OCI-LY7 (cell line): ENCODE measurements around the gene NFATC1.

Source experiments
- EZH2phosphoT487 ChIP-seq: fragments of 200-600 bp; sonication (generic); IDR thresholded peaks from 2 replicates; pipeline ENCODE4 v1.6.1; 2018; ENCODE audit warnings: low read depth, borderline replicate concordance, mild to moderate bottlenecking, mixed run types, antibody characterized with exemption, low read length, moderate library complexity, mixed read lengths
- TF ChIP-seq, protein P1 (sequence below): fragments of 200-600 bp; sonication (generic); conservative IDR thresholded peaks from 2 replicates; pipeline ENCODE4 v1.5.1; 2014; ENCODE audit warnings: mild to moderate bottlenecking, antibody characterized with exemption, low read length, moderate library complexity, mixed read lengths

DNA sequence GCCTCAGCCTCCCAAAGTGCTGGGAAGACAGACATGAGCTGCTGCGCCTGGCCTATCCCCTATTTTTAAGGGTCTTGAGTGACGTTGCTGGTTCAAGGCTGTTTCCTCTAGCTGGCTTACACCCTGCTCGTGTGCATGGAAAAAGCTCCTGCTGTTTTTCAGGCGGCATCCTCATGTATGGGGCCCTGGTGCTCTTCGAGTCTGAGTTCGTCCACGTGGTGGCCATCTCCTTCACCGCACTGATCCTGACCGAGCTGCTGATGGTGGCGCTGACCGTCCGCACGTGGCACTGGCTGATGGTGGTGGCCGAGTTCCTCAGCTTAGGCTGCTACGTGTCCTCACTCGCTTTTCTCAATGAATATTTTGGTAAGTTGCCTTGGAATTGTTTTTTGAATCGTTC, 22.0 kb upstream of the NFATC1 start:
- TF ChIP-seq, protein P1, sequence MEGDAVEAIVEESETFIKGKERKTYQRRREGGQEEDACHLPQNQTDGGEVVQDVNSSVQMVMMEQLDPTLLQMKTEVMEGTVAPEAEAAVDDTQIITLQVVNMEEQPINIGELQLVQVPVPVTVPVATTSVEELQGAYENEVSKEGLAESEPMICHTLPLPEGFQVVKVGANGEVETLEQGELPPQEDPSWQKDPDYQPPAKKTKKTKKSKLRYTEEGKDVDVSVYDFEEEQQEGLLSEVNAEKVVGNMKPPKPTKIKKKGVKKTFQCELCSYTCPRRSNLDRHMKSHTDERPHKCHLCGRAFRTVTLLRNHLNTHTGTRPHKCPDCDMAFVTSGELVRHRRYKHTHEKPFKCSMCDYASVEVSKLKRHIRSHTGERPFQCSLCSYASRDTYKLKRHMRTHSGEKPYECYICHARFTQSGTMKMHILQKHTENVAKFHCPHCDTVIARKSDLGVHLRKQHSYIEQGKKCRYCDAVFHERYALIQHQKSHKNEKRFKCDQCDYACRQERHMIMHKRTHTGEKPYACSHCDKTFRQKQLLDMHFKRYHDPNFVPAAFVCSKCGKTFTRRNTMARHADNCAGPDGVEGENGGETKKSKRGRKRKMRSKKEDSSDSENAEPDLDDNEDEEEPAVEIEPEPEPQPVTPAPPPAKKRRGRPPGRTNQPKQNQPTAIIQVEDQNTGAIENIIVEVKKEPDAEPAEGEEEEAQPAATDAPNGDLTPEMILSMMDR, result no peak
- TF ChIP-seq EZH2phosphoT487, result no peak
